HG03103 (cell line): ENCODE data around the gene MDP1.
"Not testable (repeated sequence)": the region's sequence is repeated elsewhere in the genome, so short reads cannot be mapped to it uniquely, and the experiment has no call there.

Experiments
- ATAC-seq: cut with Tn5 transposase; IDR thresholded peaks from one replicate; pipeline ENCODE4 v1.9.1; 2021; ENCODE audit warnings: low read depth; ENCODE audit not compliant: unreplicated experiment

The MDP1 gene

DNA sequence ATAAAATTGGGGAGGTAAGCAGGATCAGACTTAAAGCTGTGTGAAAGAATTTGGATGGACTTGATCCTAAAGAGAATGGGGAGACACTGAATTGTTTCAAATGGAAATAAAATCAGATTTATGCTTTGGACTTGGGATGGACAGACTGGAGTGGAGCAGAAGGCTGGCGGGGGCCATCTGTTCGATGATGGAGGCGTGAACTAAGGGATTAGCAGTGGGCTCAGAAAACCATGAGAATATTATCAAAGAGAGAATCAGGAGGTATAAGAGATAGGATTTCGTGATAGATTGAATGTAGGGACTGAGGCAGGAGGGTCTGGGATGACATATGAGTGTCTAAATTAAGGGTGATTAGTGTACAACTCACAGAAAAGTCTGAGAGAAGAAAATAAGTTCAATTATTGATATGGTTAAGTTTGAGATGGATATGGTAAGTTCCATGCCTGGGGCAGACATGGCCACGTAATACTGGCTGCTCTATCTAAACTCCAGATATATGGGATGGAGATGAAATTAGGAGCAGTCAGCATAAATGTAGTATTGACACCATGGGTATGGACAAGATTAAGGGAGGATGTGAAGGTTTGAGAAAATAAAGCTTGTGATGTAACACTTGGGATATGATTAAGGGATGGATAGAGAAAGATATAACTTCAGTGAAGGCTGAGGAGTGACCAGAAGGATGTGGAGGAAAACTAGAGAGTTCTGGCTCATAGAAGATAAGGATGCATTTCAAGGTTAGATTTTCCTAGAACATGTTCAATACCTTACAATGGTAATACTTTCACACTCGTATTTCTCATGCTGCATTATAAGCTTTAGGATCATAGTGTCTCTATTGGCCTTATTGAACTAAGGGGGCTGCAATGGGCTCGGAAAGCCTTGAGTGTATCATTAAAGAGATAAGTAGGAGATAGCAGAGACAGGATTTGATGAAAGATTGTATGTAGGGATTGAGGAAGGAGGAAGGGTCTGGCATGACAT lies 11.4 kb downstream of the MDP1 start:
- ATAC-seq = no peak

DNA sequence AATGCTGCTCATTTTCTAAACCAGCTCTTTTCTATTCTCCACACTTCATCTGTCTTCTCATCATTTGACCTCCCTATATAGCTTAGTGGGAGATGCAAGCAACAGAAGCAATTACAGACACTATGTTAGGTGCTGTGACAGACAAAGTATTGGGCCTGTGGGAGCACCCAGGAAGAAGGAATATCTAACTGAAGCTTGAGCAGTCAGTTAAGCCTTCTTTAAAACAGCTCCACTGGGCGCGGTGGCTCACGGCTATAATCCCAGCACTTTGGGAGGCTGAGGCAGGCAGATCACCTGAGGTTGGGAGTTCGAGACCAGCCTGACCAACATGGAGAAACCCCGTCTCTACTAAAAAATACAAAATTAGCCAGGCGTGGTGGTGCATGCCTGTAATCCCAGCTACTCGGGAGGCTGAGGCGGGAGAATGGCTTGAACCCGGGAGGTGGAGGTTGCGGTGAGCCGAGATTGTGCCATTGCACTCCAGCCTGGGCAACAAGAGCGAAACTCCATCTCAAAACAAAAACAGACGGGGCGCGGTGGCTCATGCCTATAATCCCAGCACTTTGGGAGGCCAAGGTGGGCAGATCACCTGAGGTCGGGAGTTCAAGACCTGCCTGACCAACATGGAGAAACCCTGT lies 12.5 kb downstream of the MDP1 start:
- ATAC-seq = not testable (repeated sequence)

DNA sequence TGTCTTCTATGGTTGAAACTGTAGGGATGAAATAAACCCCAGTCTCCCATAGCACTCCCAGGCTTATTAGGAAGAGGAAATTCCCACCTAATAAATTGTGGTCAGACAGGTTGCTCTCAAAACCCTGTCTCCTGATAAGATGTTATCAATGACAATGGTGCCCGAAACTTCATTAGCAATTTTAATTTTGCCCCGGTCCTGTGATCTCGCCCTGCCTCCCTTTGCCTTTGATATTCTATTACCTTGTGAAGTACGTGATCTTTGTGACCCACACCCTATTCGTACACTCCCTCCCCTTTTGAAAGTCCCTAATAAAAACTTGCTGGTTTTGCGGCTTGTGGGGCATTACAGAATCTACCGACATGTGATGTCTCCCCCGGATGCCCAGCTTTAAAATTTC lies 13.3 kb downstream of the MDP1 start:
- not testable (repeated sequence) for ATAC-seq

DNA sequence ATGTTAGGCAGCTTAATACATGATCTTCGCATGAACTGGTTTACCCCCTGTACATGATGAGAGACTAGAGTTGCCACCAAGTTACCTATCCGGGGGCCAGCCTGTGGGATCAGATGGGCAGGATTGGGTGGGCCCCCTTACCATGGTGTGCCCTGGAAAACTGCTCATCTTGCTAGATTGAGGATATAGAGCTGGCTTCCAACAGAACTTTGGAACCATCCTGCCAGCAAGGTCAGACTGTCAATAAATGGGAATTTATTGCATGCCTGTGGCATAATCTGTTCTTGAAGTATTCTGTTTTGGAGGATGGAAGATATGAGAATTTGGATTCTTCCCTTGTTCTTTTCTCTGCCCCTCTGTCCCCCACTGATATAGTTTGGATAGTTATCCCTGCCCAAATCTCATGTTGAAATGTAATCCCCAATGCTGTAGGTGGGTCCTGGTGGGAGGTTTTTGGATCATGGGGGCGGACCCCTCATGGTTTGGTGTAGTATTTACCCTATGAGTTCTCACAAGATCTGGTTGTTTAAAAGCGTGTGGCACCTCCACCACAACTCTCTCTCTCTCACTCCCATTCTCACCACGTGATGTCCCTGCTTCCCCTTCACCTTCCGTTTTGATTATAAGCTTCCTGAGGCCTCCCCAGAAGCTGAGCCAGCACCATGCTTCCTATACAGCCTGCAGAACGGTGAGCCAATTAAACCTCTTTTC lies 16.9 kb downstream of the MDP1 start:
- no peak for ATAC-seq

GRCh38 chr14:24197056-24197450 lies 18.8 kb downstream of the MDP1 start:
- ATAC-seq = no peak

DNA sequence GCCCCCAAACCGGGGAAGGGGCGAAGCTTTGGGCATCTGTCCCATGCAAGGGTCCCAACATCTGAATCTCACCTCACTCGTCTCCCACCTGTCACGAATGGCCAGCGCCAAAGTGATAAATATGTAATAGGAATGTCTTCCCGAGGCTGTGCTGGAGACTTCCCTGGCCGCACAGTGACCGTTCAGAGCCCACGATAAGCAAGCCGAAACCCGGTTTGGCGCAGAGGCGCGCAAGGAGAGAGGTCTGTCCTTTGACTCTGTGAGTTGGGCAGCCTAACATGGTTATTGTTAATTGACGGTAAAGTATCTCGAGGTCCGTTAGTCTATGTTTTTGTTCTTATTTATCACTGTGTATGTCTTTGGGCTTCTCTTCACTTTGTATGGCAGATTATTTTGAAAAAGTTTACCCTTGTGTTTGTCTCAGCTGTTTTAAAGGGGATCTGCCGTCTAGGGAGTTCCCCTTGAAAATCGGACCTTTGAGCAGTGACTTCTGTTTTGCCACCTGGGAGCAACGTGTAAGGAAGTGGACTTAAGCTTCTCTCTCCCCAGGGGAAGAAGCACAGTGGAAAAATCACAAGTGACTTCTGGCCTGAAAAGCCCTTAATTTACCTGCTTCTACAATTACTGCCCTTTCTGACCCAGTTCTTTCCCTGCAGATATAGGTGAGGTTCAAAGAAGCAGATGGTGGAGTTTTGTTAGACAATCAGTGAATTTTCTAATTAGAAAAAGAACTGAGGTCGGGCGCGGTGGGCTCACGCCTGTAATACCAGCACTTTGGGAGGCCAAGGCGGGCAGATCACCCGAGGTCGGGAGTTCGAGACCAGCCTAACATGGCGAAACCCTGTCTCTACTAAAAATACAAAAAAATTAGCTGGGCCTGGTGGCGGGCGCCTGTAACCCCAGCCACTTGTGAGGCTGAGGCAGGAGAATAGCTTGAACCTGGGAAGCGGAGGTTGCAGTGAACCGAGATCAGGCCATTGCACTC lies 19.5 kb downstream of the MDP1 start:
- no peak for ATAC-seq

- peak; percentile 77 for ATAC-seq
Measured at GRCh38 chr14:24195186-24196070, 20.4 kb downstream of the MDP1 start, which contains the start of gene TM9SF1. Gene TM9SF1 (minus strand): TSS chr14:24195441. CDS start chr14:24195019, 422 bp downstream.

DNA sequence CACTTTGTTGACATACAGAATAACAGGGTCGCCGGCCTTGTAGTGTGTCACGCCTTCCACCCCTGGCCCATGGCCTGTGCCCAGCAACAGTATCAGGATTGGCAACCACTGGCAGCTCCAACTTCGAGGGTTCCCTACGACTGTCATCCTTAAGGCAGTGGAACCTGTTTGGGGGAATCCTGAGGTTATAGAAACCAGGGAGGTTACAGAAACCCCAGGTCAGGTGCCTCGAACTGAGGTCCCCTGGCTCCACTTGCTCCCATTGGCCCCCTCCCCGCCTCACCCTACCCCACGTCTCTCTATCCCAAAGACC lies 21.0 kb downstream of the MDP1 start:
- no peak for ATAC-seq

DNA sequence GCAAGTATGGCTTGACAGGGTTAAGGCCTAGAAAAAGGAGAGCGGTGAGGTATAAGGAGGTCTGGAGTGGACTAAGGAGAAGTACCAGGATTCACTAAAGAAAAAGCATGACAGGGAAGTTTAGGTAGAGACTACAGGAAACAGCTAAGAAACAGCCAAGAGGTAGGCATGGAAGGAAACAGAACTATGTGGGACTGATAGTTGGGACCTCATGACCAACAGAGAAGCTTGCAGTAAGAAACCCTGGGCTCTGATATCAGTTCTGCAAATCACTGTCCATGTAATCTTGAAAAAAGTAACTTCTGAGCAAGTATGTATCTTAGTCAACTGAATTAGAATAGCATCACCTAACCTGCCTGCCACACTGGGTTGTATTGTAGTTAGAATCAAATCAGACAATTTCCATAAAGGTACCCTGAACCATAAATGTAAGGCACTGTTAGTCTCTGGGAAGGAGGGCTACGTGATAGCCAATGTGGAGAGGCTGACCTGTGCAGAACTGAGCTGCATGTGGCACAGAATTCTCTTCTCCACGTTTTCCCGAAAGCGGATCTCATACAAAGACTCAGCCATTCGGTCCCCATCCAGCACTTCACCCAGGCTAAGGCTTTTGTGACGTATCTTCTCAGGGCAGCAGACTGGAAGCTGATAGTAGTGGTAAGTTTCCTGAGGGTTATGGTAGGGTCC lies 21.5 kb downstream of the MDP1 start:
- no peak for ATAC-seq

GRCh38 chr14:24192933-24193332 lies 22.9 kb downstream of the MDP1 start:
- ATAC-seq = no peak

GRCh38 chr14:24190416-24190815 lies 25.4 kb downstream of the MDP1 start:
- ATAC-seq = no peak

DNA sequence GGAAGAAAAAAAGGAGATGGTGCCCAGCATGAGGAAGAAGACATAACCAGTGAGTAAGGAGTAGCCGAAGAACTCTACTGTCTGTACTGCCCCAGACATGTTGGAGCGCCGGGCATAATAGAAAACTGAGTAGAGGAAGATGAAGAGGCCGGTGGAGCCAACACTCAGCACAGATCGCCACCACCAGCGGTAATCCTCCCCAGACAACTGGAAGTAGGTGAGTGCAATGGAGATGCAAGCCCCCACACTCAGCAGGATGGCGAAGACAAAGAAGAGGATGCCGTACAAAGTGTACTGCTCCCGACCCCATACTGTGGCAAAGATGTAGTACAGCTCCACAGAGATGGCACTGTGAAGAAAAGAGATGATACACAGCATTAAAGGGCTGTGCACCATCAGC lies 26.4 kb downstream of the MDP1 start:
- ATAC-seq = no peak

DNA sequence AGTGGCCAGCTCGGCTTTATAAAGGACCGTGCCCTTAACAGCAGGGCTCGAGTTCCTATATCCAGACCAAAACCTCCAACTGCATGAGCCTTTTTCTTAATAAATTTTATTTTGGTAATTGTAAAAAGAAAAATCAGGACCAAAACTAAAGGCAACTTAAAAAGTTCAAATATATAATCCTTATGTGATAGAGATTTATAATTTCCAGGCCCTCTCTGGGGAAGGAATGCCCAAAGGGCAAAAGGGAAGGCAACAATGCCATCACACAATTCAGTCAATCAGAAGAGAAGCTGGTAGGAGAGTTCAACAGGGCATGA lies 26.8 kb downstream of the MDP1 start:
- ATAC-seq = no peak

DNA sequence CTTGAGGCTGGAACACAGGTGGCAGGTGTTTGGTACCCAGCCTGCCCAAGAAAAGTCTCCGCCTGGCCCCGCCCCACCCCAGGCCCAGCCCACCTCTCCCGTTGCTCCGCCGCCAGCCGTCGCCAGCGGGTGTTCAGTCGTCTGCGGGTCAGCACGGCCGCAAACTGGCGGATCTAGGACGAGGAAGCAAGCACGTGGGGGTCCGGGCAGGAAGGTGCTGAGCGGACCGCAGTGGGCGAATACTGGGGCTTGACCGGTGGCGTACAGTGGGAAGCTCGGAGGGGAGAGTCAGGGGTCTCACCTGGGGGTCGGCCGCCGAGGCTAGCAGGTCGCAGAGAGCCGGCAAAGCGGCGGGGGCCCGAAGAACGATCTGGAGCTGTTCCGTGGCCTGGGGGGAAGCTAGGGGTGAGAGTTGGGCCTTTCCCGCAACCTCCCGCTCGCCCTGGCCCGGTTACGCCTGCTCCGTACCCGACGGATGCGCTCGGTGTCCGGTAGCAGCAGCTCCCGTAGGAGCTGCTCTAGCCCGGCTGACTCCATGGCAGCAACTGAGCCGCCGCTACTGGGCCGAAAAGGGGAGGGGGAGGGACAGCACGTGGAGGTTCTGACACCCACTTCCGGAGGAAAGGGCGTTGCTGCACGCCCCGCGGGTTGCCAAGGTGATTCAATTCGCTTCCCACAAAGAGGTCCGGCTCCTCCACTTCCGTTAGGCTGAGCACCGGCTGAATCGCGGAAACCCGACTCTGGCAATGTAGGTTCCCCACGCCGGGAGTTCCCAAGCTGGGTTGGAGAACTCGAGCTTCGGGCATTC lies 27.4 kb downstream of the MDP1 start, which contains the start of gene IPO4:
IPO4 (minus strand) TSS at position 566 of the 808 bp plus-strand sequence; CDS start at position 537, 29 bp downstream.
- ATAC-seq = peak; percentile 85

- no peak for ATAC-seq
Measured at GRCh38 chr14:24187539-24187915, 28.3 kb downstream of the MDP1 start.

DNA sequence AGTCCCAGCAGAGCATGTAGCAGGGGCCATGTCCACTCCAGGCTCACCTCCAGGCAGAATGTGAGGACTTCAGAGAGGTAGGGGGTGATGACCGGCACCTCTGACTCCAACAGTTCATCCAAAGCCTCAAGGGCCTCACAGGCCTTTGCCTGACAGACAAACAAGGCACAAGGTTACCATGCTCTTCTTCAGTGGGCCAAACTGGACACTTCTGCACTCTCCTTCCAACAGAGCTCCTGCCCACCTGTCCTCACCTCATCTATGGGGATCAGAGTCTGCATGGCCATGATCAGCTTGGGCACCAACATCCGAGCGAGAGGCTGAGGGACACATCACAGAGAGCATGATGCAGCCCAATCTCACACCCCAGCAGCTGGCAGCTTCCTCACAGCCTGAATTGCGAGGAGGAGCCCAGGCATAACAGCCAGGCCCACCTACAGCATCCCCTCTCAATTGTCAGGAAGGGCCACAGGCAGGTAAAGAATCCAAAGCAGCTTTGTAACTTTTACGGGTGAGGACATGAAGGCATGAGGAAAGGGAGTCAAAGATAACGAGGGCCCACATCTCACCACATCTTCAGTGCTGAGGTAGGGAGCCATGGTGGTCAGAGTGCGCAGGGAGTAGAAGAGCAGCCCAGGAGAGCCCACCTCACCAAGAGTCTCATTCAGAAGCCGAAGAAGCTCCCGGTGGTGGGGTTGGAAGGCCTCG lies 28.9 kb downstream of the MDP1 start:
- no peak for ATAC-seq

DNA sequence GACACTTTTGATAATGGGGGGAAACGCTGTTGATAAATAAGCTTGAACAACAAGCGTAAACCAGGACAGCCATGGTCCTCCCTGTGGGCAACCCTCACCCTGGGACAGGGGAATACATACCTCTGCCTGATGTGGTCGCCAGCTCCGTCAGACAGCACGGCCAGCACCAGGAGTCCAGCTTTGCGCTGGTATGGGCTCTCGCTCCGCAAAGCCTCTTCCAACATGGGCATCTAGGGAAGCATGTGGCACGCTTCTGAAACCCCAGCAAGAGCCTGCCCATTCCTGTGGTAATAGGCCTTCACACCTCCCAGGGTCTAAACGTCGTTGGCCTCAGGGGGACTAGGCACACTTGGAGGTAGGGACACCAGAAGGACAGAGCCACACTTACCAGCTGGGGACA lies 30.1 kb downstream of the MDP1 start:
- no peak for ATAC-seq
